Lower lobe of right lung (tissue), 2 donors: ENCODE data around the gene UBE2A. TPM values are rescaled to one million over a fixed set of nuclear protein-coding genes. Genes with fewer than 3 reads are reported as not detected.

Experiments used
- ATAC-seq, 2 donors: fragments of 200-7000 bp; cut with Tn5 transposase; one replicate each; pipeline ENCODE4 v1.9.1; 2020 to 2022; ENCODE audit warnings: mild to moderate bottlenecking in 2 of 2, moderate library complexity in 2 of 2
- DNase-seq: peaks from one replicate; pipeline ENCODE4 v3.0.0-alpha.2; 2020
- H3K27ac ChIP-seq: fragments of 200-600 bp; one replicate; pipeline ENCODE4 v1.8.0; 2022
- H3K27me3 ChIP-seq: fragments of 200-600 bp; one replicate; pipeline ENCODE4 v1.8.0; 2022; ENCODE audit warnings: low read depth
- H3K36me3 ChIP-seq: fragments of 200-600 bp; one replicate; pipeline ENCODE4 v1.8.0; 2022; ENCODE audit warnings: mild to moderate bottlenecking
- H3K4me1 ChIP-seq: fragments of 200-600 bp; one replicate; pipeline ENCODE4 v1.8.0; 2022
- H3K4me3 ChIP-seq: fragments of 200-600 bp; one replicate; pipeline ENCODE4 v1.8.0; 2022; ENCODE audit warnings: mild to moderate bottlenecking
- H3K9me3 ChIP-seq: fragments of 200-600 bp; one replicate; pipeline ENCODE4 v1.8.0; 2022
- intact Hi-C: fragments of 100-400 bp; cut with DNase I; formaldehyde crosslinking; loops from one replicate; pipeline ENCODE4 v1.11.0; 2022
- total RNA-seq: library from RNA; stranded (reverse); fragmentation: NEBNext Ultra II Directional; extraction: Animal tissue kit (Norgen Biotek cat#: 25700); gene quantifications from one replicate; pipeline ENCODE4 v1.2.1, GENCODE V29; 2021
- TF ChIP-seq, protein P1 (sequence below): fragments of 200-600 bp; IDR thresholded peaks from one replicate; pipeline ENCODE4 v1.8.0; 2022; ENCODE audit warnings: antibody characterized with exemption, mild to moderate bottlenecking
- donor health status: DM: no; HTN: yes; CAD: no; lungs with severe emphysema.

Gene UBE2A
- total RNA-seq, 1 donor from 2014 or later = 50.6 TPM

- Histone ChIP-seq H3K9me3 (no peaks in the 10 kb centered on the region), H3K36me3 (no peaks in the 10 kb centered on the region), H3K4me1 (no peaks in the 10 kb centered on the region), H3K27me3 (no peaks in the 10 kb centered on the region), H3K27ac (no peak overlapping the region), H3K4me3 (no peak overlapping the region)
- no peak for ATAC-seq
- TF ChIP-seq, protein P1, sequence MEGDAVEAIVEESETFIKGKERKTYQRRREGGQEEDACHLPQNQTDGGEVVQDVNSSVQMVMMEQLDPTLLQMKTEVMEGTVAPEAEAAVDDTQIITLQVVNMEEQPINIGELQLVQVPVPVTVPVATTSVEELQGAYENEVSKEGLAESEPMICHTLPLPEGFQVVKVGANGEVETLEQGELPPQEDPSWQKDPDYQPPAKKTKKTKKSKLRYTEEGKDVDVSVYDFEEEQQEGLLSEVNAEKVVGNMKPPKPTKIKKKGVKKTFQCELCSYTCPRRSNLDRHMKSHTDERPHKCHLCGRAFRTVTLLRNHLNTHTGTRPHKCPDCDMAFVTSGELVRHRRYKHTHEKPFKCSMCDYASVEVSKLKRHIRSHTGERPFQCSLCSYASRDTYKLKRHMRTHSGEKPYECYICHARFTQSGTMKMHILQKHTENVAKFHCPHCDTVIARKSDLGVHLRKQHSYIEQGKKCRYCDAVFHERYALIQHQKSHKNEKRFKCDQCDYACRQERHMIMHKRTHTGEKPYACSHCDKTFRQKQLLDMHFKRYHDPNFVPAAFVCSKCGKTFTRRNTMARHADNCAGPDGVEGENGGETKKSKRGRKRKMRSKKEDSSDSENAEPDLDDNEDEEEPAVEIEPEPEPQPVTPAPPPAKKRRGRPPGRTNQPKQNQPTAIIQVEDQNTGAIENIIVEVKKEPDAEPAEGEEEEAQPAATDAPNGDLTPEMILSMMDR = no peak
- intact Hi-C loops = no loop called here
- DNase-seq = no peak
Measured at GRCh38 chrX:119549327-119550016, 24.9 kb upstream of the UBE2A start.

DNA sequence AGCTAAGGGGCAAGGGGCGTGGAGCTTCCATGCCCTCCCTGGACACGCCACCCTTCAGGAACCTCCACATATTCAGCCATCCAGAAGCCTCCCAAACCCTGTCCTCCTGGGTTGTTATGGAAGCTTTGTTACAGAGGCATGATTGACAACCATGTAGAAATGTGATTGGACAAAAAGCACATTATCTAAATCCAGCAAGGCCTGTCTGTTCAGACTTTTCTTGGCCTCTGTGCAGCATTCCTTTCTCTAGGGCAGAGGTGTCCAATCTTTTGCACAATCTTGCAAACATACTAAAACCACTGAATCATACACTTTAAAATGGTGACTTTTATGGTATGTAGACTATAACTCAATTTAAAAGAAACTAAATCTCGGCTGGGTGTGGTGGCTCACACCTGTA lies 21.9 kb upstream of the UBE2A start:
- TF ChIP-seq, protein P1 = no peak
- DNase-seq (no peak), ATAC-seq (no peak)

DNA sequence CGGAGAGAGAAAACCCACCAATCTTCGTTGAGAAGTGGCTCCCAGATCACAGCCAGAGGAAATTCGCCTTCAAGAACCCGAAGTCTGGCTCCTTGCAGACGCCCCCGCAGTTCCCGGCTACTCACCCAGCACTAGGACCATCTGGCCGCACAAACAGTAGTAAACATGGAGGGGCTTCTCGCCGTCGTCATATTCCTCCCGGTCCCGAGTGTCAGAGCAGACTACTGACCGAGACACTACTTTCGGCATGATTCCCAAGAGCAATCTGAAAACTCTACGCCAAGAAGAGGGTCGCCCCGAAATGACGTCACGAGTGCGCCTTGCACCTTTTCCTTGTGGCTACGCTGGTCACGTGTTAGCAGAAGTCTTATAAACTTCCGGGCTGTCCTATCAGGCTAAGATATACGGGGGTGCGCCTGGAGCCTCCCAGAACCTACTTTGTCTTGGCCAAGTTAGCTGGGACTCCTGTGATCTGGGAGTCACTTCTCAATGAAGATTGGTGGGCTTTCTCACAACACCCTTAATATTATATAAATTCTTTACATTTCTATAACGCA lies 9.2 kb upstream of the UBE2A start, which contains the start of gene STEEP1:
STEEP1 (minus strand) TSS at position 303 of the 557 bp plus-strand sequence; CDS start at position 249, 54 bp downstream.
- no peaks in the 10 kb centered on the region for H3K27me3 ChIP-seq
- peak within 1 kb of the TSS; percentile 78 for H3K27ac ChIP-seq
- peak; percentile 96 to 97 for ATAC-seq

More for the DNA sequence above, 21.9 kb upstream of the UBE2A start:
- no peaks in the 10 kb centered on the region for H3K9me3 ChIP-seq
- intact Hi-C loops = no loop called here
- no peaks in the 10 kb centered on the region for H3K4me1 ChIP-seq
- H3K36me3 ChIP-seq = peaks cover 5% of the 10 kb centered on the region
- H3K27me3 ChIP-seq = no peaks in the 10 kb centered on the region
- no peak overlapping the region for H3K27ac ChIP-seq
- no peak overlapping the region for H3K4me3 ChIP-seq

DNA sequence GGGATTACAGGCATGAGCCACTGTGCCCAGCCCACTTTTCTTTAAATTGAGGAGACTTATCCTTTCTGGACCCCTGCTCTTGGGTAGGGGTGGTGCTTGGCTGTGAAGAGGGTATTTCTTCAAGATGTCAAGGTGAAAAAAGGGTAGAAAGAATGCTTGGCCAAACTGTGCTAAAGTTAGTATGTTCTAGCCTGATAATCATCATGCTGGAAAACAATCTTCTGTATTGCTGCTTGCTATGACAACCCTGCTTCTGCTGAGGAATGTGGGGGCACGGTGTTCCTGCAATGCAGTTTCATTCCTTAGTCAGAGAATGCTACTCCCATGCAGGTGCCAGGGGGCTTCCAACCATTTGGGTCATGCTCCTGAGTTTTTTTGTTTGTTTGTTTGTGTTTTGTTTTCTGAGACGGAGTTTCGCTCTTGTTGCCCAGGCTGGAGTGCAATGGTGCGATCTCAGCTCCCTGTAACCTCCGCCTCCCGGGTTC lies 4.0 kb upstream of the UBE2A start:
- no peak for DNase-seq
- intact Hi-C loops = no loop called here
- H3K9me3 ChIP-seq = no peaks in the 10 kb centered on the region

More for the DNA sequence above, 9.2 kb upstream of the UBE2A start, which contains the start of gene STEEP1:
- TF ChIP-seq, protein P1 = no peak
- DNase-seq = peak; percentile 93
- intact Hi-C loops = no loop called here
- Histone ChIP-seq H3K9me3 (no peaks in the 10 kb centered on the region), H3K36me3 (peaks cover 6% of the 10 kb centered on the region), H3K4me3 (peak within 1 kb of the TSS; percentile 66), H3K4me1 (peaks cover 8% of the 10 kb centered on the region)

GRCh38 chrX:119573222-119573621 lies 1.1 kb upstream of the UBE2A start:
- no peaks in the 10 kb centered on the region for H3K9me3 ChIP-seq
- H3K4me3 ChIP-seq = peak overlapping the region; percentile 72
- ATAC-seq (no peak), DNase-seq (no peak)
- intact Hi-C loops = no loop called here
- TF ChIP-seq, protein P1 = no peak
- H3K4me1 ChIP-seq = peaks cover 15% of the 10 kb centered on the region
- no peaks in the 10 kb centered on the region for H3K36me3 ChIP-seq
- no peaks in the 10 kb centered on the region for H3K27me3 ChIP-seq
- peak overlapping the region; percentile 90 for H3K27ac ChIP-seq

More for the DNA sequence above, 4.0 kb upstream of the UBE2A start:
- no peak for ATAC-seq
- Histone ChIP-seq H3K4me1 (peaks cover 9% of the 10 kb centered on the region), H3K4me3 (no peak overlapping the region), H3K36me3 (no peaks in the 10 kb centered on the region), H3K27ac (no peak overlapping the region), H3K27me3 (no peaks in the 10 kb centered on the region)
- TF ChIP-seq, protein P1 = no peak
